Panc1 (cell line): ENCODE data around the gene DENND2D. TPM values are rescaled to one million over a fixed set of nuclear protein-coding genes. Genes with fewer than 3 reads are reported as not detected.

ENCODE experiments used
- ATAC-seq: fragments of 200-7000 bp; cut with Tn5 transposase; 2 replicates; pipeline ENCODE4 v1.9.1; 2020; ENCODE audit warnings: mild to moderate bottlenecking, moderate library complexity
- BruUV-seq: library from RNA; stranded (reverse); fragments of 400-500 nt; replicated peaks from 2 replicates; lab custom pipeline; 2021; lab: Mats Ljungman, UMichigan
- CTCF ChIA-PET: fragments of 300-600 bp; sonication (Branson Sonifier 250); formaldehyde crosslinking; loops from one replicate; lab custom pipeline; 2022; ENCODE audit warnings: antibody characterized with exemption; lab: Charles Lee
- POLR2A ChIA-PET: fragments of 300-600 bp; sonication (Branson Sonifier 250); formaldehyde crosslinking; loops from one replicate; lab custom pipeline; 2022; ENCODE audit warnings: antibody characterized with exemption; lab: Charles Lee
- DNase-seq: peaks from one replicate; pipeline ENCODE4 v3.0.0-alpha.2; 2010; ENCODE audit warnings: low read depth, low spot score
- H3K27ac ChIP-seq: 2 replicates; pipeline ENCODE4 v1.5.1; 2011; ENCODE audit warnings: mild to moderate bottlenecking, low read length, inconsistent platforms
- H3K27me3 ChIP-seq: fragments of 200-500 bp; sonication (Bioruptor generic); 2 replicates; pipeline ENCODE4 v1.6.0; 2014; ENCODE audit warnings: low read length, inconsistent platforms; ENCODE audit not compliant: control insufficient read depth, insufficient read depth
- H3K36me3 ChIP-seq: fragments of 200-500 bp; sonication (Bioruptor generic); 2 replicates; pipeline ENCODE4 v1.5.1; 2014; ENCODE audit warnings: inconsistent platforms, mild to moderate bottlenecking, low read length, moderate library complexity; ENCODE audit not compliant: control insufficient read depth, insufficient read depth
- H3K4me1 ChIP-seq: 2 replicates; pipeline ENCODE4 v1.5.1; 2011; ENCODE audit warnings: inconsistent platforms, mild to moderate bottlenecking, low read length, moderate library complexity; ENCODE audit not compliant: control insufficient read depth, insufficient read depth
- H3K4me3 ChIP-seq, 2 experiments: 2 replicates each; pipeline ENCODE4 v1.5.1; 2011 to 2012; ENCODE audit warnings: low read depth in 2 of 2, low read length in 2 of 2, mild to moderate bottlenecking in 2 of 2, inconsistent platforms in 1 of 2, moderate library complexity in 1 of 2
- H3K9me3 ChIP-seq: fragments of 200-500 bp; sonication (Bioruptor generic); 2 replicates; pipeline ENCODE4 v1.5.1; 2014; ENCODE audit warnings: low read depth, mild to moderate bottlenecking, inconsistent platforms, low read length, moderate library complexity; ENCODE audit not compliant: control insufficient read depth, insufficient read depth
- POLR2AphosphoS5 ChIP-seq: IDR thresholded peaks from 2 replicates; pipeline ENCODE4 v1.6.1; 2012; ENCODE audit warnings: mild to moderate bottlenecking, low read depth, low read length, moderate library complexity
- SIN3A ChIP-seq: IDR thresholded peaks from 2 replicates; pipeline ENCODE4 v1.6.1; 2012; ENCODE audit warnings: low read depth, mild to moderate bottlenecking, low read length, moderate library complexity, borderline replicate concordance; ENCODE audit not compliant: insufficient read depth
- TCF7L2 ChIP-seq: IDR thresholded peaks from 2 replicates; pipeline ENCODE4 v1.6.1; 2011; ENCODE audit warnings: mild to moderate bottlenecking, low read depth, low read length, inconsistent platforms
- in situ Hi-C: cut with HindIII; loops from 2 replicates; pipeline ENCODE4 v1.10.0; 2016; ENCODE audit warnings: low sequenced_read_pairs, low pct_unique_long_range_greater_than_20kb
- intact Hi-C: fragments of 100-400 bp; cut with micrococcal nuclease; formaldehyde crosslinking; loops from one replicate; pipeline ENCODE4 v1.10.0; 2022; ENCODE audit not compliant: unreplicated experiment
- total RNA-seq: library from RNA; stranded (reverse); gene quantifications from one replicate; pipeline ENCODE4 v1.2.1, GENCODE V29; 2021; ENCODE audit not compliant: unreplicated experiment
- TF ChIP-seq, protein P1 (sequence below), 2 experiments: IDR thresholded peaks; 2 replicates each; pipeline ENCODE4 v1.6.1; 2011 to 2012; ENCODE audit warnings: low read depth in 2 of 2, control low read depth in 1 of 2, low read length in 1 of 2, mild to moderate bottlenecking in 1 of 2, moderate library complexity in 1 of 2; ENCODE audit not compliant: insufficient read depth in 1 of 2
- TF ChIP-seq, protein P2 (sequence below): fragments of 450-650 bp; IDR thresholded peaks from 2 replicates; pipeline ENCODE4 v1.5.1; 2017; ENCODE audit warnings: mild to moderate bottlenecking

Gene DENND2D
- total RNA-seq, 1 experiment from 2014 or later = 10.4 TPM

DNA sequence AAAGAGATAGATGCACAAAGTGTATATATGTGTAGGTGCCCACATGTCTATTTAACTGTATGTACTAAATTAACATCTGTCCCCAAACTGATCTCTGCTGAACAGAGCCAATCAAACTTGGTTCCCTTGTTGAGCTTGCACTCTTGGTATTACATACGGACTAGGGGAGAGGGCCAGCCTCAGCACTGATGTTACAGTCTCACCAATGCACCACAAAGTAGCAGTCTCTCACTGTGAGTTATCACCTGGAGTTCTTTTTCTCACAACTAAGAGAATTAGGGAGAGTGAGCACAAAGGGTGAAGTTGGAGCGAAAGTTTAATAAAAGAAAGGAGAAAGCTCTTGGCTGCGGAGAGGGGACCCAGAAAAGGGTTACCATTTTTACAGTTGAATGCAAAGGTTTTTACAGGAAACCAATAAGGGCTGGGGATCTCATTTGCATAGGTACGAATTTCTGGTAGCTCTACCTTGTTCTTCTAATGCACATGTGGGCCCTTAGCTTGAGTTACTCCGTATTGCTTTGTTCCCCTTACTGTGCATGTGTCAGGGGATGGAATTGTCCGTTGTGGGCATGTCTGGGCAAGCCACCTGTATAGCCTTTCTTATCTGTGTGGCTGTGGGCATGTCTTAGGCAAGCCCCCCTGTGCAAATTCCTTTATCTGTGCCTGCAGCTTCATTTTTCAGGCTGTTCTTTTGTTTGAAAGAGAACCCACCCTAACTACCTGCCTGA lies 13.8 kb upstream of the DENND2D start:
- Histone ChIP-seq H3K27ac (no peak overlapping the region), H3K36me3 (no peaks in the 10 kb centered on the region), H3K4me1 (no peaks in the 10 kb centered on the region), H3K27me3 (no peaks in the 10 kb centered on the region), H3K4me3 (no peak overlapping the region), H3K9me3 (no peaks in the 10 kb centered on the region)
- no peak for DNase-seq
- in situ Hi-C loops (no loop called here), intact Hi-C loops (no loop called here)
- no peak for ATAC-seq
- TF ChIP-seq TCF7L2 (no peak), POLR2AphosphoS5 (no peak), SIN3A (no peak)
- TF ChIP-seq, protein P1, sequence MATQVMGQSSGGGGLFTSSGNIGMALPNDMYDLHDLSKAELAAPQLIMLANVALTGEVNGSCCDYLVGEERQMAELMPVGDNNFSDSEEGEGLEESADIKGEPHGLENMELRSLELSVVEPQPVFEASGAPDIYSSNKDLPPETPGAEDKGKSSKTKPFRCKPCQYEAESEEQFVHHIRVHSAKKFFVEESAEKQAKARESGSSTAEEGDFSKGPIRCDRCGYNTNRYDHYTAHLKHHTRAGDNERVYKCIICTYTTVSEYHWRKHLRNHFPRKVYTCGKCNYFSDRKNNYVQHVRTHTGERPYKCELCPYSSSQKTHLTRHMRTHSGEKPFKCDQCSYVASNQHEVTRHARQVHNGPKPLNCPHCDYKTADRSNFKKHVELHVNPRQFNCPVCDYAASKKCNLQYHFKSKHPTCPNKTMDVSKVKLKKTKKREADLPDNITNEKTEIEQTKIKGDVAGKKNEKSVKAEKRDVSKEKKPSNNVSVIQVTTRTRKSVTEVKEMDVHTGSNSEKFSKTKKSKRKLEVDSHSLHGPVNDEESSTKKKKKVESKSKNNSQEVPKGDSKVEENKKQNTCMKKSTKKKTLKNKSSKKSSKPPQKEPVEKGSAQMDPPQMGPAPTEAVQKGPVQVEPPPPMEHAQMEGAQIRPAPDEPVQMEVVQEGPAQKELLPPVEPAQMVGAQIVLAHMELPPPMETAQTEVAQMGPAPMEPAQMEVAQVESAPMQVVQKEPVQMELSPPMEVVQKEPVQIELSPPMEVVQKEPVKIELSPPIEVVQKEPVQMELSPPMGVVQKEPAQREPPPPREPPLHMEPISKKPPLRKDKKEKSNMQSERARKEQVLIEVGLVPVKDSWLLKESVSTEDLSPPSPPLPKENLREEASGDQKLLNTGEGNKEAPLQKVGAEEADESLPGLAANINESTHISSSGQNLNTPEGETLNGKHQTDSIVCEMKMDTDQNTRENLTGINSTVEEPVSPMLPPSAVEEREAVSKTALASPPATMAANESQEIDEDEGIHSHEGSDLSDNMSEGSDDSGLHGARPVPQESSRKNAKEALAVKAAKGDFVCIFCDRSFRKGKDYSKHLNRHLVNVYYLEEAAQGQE (IDR thresholded peaks at IDR 0.05; ENCODE audit: insufficient read depth in 1 of 2, low read depth in 2 of 2, low read length in 1 of 2) = no peak
- TF ChIP-seq, protein P2, sequence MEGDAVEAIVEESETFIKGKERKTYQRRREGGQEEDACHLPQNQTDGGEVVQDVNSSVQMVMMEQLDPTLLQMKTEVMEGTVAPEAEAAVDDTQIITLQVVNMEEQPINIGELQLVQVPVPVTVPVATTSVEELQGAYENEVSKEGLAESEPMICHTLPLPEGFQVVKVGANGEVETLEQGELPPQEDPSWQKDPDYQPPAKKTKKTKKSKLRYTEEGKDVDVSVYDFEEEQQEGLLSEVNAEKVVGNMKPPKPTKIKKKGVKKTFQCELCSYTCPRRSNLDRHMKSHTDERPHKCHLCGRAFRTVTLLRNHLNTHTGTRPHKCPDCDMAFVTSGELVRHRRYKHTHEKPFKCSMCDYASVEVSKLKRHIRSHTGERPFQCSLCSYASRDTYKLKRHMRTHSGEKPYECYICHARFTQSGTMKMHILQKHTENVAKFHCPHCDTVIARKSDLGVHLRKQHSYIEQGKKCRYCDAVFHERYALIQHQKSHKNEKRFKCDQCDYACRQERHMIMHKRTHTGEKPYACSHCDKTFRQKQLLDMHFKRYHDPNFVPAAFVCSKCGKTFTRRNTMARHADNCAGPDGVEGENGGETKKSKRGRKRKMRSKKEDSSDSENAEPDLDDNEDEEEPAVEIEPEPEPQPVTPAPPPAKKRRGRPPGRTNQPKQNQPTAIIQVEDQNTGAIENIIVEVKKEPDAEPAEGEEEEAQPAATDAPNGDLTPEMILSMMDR = no peak
- CTCF ChIA-PET = no interaction called here
- BruUV-seq = no TSS peak
- POLR2A ChIA-PET = no interaction called here

DNA sequence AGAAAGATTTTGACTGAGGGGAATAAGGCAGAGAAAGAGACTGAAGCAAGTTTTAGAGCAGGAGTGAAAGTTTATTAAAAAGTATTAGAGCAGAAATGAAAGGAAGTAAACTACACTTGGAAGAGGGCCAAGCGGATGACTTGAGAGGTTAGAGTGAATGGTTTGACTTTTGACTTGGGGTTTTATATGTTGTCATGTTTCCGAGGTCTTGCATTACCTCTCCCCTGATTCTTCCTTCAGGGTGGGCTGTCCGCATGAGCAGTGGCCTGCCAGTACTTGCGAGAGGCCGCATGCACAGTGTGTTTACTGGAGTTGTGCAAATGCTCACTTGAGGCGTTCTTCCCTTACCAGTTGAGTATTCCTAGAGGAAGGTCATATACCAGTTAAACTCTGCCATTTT lies 13.0 kb upstream of the DENND2D start:
- BruUV-seq = no TSS peak
- TF ChIP-seq SIN3A (no peak), TCF7L2 (no peak), POLR2AphosphoS5 (no peak)
- TF ChIP-seq, protein P2 = no peak
- TF ChIP-seq, protein P1 (IDR thresholded peaks at IDR 0.05; ENCODE audit: insufficient read depth in 1 of 2, low read depth in 2 of 2, low read length in 1 of 2) = no peak
- intact Hi-C loops (no loop called here), in situ Hi-C loops (no loop called here)
- ChIA-PET POLR2A (no interaction called here), CTCF (no interaction called here)
- Histone ChIP-seq H3K9me3 (no peaks in the 10 kb centered on the region), H3K27me3 (no peaks in the 10 kb centered on the region), H3K36me3 (no peaks in the 10 kb centered on the region), H3K4me3 (no peak overlapping the region), H3K4me1 (no peaks in the 10 kb centered on the region), H3K27ac (no peak overlapping the region)
- no peak for DNase-seq
- no peak for ATAC-seq
